Ramos (cell line): ENCODE results near the gene VAMP2.

Source experiments
- in situ Hi-C: fragments of 300-500 bp; cut with MboI; formaldehyde crosslinking; loops from one replicate; pipeline ENCODE4 v1.14.3; 2022; ENCODE audit warnings: low sequenced_read_pairs; ENCODE audit not compliant: unreplicated experiment

Gene VAMP2

DNA sequence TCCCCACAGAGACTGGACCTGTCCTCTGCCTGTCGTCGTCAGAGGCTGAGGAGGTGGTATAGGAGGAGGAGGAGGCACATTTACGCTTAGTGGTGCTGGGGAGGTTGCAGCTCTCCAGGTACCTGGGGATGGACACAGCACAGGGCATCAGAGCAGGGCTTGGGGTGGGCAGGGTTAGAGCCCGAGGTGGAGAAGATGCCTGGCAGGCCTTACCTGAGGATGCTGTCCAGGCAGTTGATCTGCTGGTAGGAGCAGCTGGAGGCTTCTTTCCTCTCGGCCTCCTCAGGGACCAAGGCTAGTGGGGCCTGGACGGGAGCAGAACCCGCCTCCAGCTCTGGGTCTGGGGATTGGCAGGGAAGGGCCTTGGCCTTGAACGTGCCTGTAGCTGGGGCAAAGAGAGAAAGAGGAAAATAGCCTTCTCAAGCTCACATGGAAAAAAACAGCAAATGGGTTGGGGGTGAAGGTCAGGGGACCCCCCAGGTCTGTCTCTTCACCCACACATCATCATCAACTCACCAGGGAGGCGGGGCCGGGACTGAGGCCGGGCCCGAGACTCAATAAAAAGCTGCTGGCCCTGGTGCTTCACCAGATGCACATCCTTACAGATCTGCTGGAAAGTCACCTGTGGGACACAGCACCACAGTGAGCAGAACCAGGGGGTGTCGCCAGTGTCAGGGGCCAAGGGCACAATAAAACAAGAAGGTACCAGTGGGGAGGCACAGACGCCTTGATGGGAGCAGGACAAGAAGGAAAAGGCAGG is 16.2 kb downstream of the VAMP2 start:
- in situ Hi-C loops = no loop called here

DNA sequence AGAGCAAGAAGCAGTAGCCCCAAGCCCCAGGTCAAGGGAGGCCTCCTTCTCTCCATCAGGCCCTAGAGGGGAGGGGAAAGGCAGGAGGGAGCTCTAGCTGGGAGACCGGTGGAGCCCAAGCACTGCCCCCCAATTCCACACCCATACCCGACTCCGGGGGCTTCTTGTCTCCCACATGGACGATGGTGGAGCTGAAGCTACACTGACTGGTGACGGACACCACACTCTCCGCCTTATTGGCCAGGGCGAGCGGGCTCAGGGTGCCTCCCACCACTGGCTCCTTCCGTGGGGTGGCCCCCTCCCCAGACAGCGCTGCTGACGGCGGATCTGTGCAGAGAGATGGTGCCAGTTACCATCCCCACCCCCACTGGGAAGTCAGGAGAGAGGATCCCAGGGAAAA is 16.9 kb downstream of the VAMP2 start:
- in situ Hi-C loops = no loop called here

DNA sequence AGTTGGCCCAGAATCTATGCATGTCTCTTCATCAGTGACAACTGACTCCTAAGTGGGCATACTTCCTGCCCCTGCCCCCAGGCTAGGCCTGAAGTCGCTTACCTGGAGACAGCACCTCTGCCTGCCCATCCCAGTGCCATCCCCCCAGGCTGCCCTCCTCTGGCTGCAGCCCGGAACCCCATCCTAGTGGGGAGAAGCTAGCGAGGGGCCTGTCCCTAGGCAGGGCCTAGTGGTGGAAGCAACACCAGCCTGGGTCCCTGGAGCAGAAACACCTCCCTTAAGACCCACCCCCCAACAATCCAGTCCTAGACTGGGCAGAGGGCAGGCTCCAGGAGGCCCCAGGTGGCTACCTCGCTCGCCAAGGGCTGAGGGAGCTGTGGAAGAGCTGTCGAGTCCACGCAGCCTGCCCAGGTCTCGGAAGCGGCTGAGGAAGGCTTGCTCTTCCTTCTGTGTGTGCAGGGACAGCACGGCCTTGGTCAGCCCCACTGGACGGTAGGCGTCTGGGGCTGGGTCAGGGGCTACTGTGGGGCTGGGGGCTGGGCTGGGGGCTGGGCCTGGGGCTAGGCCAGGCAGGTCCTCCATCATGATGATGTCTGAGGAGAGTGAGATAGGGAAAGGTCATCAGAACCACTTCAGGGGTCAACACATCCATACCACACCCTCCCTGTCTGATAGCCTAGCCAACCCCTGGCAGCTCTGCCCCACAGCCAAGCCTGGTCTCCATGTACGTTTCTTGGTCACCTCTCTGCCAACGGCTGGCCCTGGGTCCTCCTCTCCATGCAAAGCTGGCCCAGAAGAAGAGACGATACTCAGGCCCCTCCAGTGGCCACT is 18.1 kb downstream of the VAMP2 start:
- in situ Hi-C loops = no loop called here

DNA sequence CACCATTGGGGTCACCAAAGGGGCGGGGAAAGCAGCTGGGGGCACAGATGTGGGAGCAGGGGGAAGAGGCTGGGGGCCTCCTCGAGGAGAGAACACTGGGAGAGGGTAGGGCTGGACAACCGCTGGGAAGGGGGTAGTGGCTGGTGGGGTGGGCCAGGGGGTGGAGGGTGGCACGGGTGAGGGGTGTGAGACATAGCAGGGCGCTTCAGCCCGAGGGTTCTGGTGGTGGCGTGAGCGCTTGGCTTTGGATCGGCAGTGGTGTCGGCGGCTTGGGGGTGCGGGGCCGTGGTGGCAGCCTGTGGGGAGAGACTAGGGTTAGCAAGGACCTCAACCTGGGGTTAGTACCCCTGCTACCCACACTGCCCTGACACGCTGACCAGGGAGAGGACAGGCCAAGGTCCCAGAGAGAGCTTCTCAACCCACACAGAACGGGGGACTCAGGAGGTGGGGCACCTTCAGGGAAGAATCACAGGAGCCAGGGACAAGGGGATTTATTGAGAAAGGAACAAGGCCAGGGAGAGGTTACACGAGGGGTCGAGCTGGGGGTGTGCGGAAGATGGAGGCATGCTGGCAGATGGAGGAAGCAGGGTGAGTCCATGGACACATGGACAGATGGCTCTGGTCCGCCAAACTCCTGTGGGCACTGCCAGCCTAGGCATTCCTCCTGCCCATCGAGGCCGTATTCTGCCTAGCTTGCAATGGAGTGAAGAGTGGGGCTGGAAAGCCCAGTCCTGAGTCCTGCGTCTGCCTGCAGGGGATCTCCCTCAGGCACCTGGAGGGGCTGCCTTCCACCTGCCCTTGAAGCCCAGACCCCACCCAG is 19.0 kb downstream of the VAMP2 start:
- in situ Hi-C loops = no loop called here

- in situ Hi-C loops = no loop called here
These were observed 19.7 kb downstream of the VAMP2 start for GRCh38 chr17:8142887-8143580.

DNA sequence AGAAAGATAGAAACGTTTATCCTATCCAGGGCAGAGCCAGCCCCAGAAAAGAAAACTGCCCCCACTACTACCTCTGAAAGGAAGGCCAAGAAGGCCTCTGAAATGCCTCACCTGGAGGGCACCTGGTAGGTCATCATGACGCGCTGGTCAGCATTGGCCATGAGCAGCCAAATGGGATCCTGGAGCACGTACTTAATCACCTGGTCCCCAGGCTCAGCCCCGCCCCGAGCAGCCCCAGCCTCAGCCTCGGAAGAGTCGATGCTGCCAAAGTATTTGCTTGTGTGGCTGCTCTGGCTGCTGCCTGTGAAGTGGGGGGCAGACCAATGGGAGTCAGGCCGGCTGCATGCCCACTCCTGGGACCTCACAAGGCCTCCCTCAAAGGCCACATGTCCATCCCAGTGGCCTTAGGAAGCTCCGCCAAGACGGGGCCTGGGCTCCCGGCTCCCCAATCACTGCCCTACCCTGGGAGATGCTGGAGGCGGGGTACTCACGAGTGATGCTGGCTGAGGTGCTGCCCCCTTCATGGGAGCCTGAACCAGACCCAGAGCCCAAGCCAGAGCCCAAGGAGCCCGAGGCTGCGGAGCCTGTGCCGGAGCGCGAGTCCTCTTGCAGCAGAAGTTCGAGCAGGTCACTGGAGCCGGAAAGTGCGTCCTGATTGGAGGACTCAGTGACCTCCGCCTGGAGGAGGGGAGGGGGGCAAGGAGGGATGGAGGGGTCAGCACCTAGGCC is 20.4 kb downstream of the VAMP2 start:
- in situ Hi-C loops = no loop called here

DNA sequence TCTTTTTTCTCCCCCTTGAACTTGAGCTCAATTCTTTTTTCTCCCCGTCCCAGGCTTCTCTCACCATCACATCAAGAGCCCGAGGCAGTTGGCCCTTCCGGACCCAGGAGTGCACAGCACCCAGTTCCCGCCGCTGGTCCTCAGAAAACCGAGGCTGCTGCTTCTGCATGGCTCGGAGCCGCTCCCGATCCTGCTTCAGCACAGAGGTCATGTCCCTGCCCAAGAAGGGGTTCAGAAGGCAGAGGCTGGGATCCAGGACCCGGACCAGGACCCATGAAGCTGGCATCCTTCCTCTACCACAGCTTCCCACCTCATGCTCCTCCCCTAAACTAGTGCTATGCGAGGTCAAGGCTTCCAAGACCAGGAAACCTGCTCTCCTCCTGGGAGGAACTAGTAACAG is 21.0 kb downstream of the VAMP2 start:
- in situ Hi-C loops = no loop called here

- in situ Hi-C loops = no loop called here
These were observed 21.7 kb downstream of the VAMP2 start for GRCh38 chr17:8141045-8141444.

- in situ Hi-C loops = no loop called here
These were observed 22.4 kb downstream of the VAMP2 start for GRCh38 chr17:8140065-8141029.

- in situ Hi-C loops = no loop called here
These were observed 23.9 kb downstream of the VAMP2 start for GRCh38 chr17:8138672-8139371.

- in situ Hi-C loops = no loop called here
These were observed 24.4 kb downstream of the VAMP2 start for GRCh38 chr17:8138374-8138671.

DNA sequence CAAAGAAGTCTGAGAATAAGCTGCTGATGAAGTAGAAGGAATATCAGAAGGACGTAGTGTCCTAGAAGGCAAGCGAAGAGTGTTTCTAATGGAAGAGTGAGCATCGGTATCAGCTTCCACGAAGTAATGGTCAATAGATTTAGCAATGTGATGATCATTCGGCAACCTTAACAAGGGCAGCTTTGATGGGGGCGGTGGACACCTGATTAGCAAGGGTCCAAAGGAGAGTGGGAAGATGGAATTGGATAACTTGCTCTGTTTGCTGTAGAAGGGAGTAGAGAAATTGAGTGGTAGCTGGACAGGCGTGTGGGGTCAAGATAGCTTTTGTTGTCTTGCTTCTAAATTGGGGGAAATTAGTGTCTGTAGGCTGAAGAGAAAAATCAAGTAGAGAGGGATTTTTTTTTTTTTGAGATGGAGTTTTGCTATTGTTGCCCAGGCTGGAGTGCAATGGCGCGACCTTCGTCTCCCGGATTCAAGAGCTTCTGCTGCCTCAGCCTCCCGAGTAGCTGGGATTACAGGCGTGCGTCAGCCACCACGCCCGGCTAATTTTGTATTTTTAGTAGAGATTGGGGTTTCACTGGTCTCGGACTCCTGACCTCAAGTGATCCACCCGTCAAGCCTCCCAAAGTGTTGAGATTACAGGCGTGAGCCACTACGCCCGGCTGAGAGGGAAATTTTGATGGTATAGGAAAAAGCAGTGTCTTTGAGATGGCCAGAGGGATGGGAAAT is 24.9 kb downstream of the VAMP2 start:
- in situ Hi-C loops = no loop called here

- in situ Hi-C loops = no loop called here
These were observed 28.8 kb downstream of the VAMP2 start for GRCh38 chr17:8133941-8134340.

DNA sequence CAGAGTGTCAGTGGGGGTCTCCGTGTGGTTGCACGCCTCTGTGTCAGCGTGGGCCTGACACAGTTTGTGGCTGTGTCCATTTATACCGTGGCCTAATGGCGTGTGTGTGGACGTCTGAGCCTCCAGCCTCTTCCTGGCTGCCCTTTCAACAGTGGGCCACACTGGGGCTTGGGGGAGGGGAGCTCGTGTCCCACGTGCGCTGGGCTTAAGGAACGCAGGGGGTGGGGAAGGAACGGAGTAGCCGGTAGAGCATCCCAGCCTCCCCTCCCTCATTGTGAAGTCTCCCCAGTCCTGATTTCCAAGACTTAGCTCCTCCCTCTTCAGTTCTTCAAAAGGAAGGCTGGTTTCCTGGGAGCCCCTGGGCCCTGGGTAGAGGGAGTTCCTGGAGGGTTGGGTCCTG is 29.3 kb downstream of the VAMP2 start:
- in situ Hi-C loops = no loop called here

DNA sequence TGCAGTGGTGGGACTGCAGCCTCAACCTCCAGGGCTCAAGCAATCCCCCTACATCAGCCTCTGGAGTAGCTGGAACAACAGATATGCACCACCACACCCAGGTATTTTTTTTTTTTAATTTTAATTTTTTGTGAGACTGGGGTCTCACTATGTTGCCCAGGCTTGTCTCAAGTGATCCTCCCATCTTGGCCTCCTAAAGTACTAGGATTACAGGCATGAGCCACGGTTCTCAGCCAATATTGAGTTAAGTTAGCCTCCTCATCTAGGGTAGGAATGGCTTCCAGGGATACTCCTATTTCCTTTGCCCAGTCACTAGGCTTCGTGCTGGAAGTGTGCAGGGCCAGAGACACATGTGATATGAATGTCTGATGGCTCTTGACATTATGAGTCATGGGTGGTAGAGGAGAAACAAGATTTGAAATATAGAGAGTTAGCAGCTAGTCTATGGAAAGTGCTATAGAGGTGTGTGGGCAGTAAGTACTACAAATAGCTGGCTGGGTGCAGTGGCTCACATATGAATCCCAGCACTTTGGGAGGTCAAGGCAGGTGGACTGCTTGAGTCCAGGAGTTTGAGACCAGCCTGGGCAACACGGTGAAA is 30.8 kb downstream of the VAMP2 start:
- in situ Hi-C loops = no loop called here

DNA sequence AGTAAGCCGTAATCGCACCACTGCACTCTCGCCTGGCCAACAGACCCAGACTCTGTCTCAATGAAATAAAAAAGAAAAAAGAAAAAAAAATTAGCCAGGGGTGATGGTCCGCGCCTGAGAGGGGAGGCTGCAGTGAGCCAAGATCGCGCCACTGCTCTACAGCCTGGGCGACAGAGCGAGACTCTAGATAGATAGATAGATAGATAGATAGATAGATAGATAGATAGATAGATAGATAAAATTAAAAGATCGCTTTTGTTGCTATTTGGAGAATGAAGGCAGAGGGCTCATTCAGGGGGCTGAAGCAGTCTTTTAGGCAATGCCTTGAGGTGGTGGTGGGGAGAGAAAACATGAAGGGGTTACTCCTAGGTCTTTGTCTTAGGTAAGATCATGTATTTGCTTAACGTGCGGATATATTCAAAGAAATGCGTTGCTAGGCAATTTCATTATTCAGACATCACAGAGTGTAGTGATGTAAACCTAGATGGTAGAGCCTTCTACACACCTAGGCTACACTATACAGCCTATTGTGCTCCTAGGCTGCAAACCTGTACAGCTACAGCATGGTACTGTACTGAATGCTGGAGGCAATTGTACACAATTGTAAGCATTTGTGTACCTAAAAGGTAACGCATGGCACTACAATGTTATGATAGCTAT is 34.5 kb downstream of the VAMP2 start:
- in situ Hi-C loops = loop anchor here (5.0 kb wide), 1 partner anchor 59 kb away; no protein-coding TSS in a partner anchor
